HG03025 (cell line): ENCODE results near the gene EHD4.
A peak's percentile ranks its signal among the peaks of the same experiment; 100 is the strongest.

Source experiments
- ATAC-seq: cut with Tn5 transposase; IDR thresholded peaks from one replicate; pipeline ENCODE4 v1.9.1; 2021; ENCODE audit warnings: mild to moderate bottlenecking, moderate library complexity; ENCODE audit not compliant: unreplicated experiment, low FRiP score

The EHD4 gene

DNA sequence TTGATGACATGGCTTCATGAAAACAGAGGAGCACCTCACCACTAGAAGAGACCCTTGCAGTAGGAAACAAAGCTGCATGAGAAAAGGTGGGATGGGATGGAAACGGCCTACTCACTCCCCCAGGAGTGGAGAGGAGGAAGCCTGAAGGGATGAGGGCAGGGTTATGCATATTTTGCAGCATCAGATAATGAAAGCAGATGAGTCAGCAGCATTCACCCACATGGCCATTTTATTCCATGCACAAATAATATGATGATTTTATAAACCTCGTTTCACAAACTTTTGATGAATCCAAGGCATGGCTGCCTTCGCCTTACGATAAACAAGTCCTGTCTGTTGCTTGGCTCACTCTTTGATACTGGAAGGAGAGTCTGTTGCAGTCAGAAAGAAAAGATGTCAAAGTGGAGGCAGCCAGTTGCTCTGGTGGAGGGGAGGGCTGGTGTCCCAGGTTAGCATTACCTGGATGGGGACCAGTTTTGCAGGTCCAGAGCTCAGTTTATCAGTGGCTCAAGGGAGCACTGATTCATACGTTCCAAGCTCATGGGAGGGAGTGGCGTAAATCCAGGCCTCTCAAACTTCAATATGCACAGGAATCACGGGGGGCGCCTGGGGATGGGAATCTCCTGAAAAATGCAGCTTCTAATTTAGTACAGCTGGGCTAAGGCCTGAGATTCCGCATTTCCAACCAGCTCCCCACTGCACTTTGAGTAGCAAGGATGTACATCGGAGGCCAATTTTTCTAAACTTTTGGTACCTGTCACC is 9.2 kb upstream of the EHD4 start:
- ATAC-seq, result no peak

DNA sequence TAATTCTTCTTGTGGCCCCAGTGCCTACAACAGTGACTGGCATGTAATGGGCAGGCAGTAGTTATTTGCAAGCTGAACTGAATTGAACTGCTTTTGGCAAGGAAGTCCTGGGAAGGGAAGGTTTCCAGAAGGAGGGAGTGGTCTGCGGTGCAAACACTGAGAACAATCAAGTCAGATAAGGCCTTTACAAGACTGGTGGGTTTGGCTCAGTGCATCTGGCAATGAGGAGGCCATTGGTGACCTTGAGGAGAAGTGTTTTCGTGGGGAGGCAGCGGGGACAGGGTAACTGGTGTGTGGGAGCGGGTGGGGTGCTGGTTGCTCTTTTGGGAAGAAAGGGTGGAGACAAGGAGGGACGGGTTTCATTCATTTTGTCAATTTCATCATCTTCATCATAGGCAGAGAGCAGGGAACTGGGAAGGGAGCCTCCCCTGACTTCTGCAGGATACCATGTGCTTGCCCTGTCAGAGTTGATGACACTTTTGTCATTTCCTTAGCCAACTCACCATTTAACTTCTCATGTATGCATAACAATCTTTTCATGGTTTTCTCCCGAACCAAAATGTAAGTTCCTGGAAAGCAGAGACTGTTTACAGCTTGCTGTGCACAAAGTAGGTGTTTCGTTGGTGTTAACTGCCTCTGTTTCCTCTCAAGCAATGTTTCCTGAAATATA is 8.4 kb upstream of the EHD4 start:
- ATAC-seq, result no peak

DNA sequence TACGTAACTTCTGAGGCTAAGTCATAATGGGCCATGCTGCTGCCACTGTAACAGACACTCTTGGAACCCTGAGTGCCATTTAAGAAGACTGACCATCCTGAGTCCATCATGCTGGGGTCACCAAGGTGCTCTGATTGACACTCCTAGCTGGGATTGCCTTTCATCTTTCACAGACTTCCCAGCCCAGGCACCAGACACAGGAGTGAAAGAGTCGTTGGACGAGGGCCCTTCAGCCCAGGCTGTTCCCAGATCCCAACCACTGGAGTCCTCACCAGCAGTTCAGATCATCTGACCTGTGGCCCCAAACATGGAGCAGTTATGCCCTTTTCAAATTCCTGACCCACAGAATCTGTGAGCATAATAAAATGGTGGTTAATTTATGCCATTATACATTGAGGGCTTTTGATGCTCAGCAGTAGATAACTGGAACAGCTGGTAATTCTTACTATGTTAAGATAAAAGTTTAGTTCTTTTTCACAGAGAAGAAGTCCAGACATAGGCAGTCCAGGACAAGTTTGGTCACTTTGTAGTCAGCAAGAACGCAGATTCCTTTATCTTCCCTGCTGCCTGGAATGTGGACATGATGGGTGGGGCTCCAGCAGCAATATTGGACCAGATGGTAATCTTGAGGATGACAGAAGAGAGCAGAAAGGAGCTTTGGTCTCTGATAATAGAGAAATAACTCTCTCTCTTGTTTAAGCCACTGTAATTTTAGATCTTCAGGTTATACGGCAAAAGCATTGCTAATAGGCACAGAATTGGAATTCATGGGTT is 7.3 kb upstream of the EHD4 start:
- no peak for ATAC-seq

DNA sequence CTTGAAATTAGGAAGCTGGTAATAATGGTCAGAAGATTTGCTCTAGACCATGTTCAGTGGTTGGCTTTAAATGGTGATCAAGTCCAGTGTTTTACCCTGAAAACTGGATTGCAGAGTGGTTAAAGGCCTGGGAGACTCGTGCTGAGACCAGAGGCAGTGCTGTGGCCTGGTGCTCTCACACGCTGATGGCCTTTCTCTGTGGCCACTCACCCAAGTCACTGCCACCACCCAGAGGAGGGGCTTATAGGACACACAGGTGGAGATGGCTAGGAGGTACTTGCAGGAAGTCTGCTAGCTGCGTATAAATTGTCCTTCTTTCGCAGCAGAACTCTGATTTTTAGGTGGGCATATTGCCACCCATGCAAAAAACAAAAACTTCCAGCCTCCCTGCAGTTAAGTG is 6.2 kb upstream of the EHD4 start:
- no peak for ATAC-seq

DNA sequence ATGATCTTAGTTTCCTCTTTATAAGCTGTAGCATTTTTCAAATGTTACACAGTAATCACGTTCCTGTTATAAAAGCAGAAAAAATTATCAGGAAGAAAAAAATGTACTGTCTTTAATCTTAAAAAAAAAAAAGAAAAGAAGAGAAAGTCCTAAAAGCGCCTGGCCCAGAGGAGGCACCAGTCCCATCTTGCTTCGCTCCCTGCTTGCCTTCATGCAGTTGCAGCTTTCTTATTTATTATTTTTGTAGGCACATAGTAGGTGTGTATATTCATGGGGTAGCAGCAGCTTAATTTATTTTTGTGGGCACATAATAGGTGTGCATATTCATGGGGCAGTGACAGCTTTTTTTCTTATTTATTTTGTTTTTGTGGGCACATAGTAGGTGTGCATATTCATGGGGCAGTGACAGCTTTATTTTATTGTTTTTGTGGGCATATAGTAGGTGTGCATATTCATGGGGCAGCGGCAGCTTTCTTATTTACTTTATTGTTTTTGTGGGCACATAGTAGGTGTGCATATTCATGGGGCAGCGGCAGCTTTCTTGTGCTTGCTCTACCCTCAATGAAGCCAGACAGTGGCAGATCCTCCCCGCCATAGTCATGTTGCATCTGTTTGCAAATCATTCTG is 5.5 kb upstream of the EHD4 start:
- ATAC-seq, result no peak

DNA sequence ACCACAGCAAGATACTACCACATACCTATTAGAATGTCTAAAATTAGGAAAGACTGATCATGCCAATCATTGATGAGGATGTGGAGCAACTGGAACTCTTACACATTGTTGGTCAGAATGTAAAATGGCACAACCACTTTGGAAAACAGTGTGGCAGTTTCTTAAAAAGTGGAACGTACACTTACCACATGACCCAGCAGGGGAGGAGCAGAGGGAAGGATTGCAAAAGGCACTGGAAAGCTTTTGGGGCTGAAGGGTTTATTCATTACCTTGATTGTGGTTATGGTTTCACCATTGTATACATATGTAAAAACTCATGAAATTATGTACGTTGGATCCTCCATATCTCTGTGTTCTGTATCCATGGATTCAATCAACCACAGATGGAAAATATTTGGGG is 3.3 kb upstream of the EHD4 start:
- ATAC-seq, result no peak

DNA sequence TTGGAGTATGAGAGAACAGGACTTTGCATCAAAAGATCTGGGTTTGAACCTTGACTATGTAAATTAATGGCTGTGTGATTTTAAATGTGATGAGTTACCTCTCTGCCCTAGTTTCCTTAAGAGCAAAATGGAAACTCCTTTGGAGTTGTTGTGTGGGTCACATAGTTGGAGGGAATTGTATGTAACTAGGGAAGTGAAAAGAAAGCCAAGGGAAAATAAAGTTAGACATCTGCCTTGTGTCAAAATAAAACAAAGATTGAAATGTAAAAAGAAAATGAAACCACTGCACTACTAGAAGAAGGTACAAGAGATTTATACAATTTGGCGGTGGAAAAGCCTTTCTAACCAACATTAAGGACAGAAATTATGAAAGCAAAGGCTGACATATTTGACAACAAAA is 1.7 kb upstream of the EHD4 start:
- ATAC-seq, result no peak

DNA sequence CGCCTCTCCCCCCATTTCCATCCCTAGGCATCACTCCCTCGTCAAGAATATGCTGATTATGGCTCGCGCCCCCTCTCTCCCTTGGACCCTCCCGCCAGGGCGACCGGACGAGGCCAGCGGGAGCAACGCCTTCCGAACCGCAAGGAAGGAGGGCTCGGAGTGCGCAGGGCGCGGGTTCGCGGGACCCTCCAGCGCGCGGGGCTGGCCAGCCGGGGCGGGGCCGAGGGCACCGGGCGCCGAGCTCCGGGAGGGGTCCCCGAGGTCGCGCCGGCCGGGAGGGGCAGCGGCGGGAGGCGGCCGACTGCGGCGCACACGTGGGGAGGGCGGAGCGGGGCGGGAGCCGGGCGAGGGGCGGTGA is 483 bp downstream of the EHD4 start:
- peak; percentile 23 for ATAC-seq

DNA sequence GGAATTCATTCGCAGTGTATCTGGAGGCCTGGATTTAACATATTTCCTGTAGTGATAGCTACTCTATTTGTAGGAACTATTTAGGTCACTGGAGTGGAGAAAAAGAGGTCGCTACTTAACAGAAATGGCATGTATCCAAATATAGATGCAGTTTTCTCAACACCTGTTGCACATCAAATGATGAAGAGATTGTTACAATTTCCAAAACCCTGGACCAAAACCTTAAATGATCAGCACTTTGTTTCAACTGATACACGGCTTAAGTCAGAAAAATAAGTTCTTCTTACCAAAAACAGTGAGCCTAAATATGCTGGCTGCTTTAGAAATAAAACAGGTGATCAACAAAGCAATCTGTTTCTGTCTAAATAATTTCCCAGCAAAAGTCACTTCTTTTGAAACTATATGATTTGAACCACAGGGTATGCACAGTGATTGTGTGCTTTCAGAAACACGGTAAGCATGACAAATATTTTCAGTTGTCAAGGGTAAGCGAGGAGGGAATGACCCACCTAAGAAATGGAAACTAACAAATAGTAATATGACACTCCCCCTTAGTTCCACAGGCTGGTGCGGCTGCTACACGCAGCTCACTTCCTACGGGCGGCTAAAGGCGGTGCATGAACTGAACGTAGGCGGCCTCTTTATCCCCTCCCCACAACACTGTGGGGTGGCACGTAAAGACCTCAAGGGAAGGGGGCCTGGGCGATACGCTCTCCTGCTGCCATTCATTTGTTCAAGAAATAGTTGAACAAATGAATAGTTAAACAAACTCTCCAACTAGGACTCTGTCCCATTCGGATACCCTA is 1.1 kb downstream of the EHD4 start:
- peak; percentile 32 for ATAC-seq

DNA sequence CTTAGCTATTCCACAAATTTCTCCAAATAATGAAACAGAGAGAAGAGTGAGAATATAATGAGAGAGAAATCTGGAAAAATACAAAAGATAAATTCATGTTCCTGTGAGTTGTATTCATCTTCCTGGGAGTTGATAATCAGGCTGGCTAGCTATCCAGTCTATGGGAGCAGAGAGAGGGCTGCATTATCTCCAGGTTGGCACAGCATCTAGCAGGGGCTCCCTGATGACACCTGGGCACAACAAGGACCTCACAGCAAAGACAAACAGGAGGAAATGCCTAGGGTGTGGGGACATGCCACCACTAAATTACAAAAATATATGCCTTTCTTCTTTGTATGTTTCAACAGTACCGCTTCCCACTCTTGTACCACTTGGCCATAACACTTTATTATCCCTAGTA is 1.9 kb downstream of the EHD4 start:
- no peak for ATAC-seq

DNA sequence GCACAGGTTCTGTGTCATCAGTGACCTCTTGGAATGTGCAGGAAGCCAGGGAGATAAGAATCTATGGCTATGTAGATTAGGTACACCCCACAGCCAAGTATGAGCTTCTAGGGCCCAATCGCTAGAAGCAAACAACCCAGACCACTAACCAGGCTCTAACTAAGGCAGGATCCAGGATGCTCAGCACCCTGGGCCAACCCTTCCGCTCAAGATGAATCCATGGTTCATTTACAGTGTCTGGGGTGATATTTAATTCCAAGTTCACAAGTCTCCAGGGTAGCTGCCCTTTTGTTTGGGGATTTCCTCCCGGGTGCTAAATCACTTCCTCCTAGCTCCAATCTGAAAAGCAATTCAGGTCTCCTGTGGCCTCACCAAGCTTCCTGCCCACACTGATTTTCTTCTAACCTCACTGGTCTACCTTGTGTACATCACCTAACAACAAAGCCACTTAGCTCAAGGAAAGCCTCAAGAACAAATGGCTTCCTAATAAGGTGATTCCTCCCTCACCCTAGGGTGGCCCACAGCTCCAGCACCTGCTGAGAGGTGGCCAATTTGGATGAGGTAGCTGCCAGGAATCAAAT is 2.4 kb downstream of the EHD4 start:
- ATAC-seq, result no peak

DNA sequence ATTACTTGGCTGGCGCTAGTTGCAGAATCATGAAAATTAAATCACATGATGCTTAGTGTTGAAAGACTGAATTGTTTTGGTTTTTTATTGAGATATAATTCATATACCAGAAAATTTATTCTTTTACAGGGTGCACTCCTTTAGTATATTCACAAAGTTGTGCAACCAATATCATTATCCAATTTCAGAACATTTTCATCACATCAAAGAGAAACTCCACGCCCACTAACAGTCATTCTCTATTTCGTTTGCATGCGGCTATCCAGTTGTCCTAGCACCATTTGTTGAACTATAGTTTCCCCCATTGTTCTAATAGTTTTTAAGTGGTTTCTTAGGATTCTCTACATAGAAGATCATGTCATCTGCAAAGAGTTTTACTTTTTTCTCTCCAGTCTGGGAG is 3.7 kb downstream of the EHD4 start:
- ATAC-seq, result no peak

DNA sequence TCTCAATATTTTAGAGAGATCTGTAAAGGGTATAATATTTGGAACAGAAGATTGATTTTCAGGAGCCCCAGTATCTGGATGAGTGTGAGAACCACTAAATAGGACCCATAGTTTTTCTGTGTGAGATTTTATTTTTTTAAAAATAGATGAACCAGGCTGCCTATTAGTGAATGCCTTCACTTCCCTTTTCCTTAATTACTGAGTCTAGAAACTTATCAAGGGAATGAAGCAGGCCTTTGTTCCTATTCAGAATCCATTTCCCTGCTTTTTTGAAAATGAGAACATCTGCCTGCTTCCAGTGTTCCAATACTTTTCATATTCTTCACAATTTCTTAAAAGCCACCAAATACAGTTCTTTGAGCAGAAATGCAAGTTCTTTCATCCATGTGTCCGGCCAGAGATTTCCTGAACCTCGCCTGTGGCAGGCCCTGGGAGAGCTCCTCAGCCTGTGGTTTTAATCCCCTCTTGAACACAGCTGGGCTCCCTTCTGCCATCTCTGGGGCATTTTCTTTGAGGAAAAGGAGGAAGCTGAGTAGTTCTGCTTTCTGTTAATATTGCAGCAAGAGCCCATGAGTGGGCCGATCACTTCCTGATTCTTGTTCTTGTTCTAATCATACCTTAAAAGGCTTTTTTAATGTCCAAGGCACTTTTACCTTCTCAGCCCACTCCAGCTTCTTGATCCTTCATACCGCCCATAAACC is 4.7 kb downstream of the EHD4 start:
- ATAC-seq, result no peak

DNA sequence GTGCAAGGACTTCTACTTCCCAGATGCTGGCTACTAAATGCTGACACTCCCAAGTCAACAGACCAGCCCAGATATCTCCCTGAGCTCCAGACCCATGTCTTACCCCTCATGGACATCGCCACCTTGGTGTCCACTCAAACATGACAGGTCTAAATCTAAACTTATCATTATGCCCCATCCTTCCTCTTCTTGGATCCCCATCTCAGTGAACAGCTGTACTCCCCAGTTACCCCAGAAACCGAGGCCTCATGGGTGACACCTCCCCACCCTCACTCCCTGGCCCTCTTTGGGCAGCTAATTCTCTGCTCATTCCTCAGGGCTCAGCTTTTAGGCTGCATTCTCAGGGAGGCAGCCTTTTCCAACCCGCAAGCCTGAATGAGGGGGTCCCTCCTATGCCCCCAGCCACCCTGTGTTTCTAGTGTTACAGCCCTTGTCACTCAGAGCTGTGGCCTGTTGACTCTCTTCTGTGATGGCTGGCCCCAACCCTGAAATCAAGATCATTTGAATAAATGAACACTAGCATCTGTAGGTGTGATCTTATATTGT is 5.4 kb downstream of the EHD4 start:
- no peak for ATAC-seq

DNA sequence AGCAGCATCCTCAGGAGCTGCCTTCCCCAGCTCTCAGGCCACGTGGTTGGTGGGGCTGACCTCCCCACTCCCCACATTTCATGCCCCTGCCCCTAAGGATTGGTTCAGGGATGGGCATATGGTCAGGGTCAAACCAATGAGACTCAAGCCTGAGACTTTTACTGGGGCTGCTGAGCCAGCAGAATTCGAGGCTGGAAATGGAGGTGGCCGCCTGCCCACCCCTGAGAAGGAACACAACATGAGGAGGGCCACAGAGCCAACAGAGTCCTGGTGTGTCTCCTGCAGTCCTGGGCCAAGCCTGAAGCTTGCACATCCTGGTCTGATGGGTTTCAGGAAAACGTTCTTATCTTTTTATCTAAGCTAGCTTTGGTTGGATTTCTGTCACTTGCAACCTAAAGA is 5.9 kb downstream of the EHD4 start:
- no peak for ATAC-seq

DNA sequence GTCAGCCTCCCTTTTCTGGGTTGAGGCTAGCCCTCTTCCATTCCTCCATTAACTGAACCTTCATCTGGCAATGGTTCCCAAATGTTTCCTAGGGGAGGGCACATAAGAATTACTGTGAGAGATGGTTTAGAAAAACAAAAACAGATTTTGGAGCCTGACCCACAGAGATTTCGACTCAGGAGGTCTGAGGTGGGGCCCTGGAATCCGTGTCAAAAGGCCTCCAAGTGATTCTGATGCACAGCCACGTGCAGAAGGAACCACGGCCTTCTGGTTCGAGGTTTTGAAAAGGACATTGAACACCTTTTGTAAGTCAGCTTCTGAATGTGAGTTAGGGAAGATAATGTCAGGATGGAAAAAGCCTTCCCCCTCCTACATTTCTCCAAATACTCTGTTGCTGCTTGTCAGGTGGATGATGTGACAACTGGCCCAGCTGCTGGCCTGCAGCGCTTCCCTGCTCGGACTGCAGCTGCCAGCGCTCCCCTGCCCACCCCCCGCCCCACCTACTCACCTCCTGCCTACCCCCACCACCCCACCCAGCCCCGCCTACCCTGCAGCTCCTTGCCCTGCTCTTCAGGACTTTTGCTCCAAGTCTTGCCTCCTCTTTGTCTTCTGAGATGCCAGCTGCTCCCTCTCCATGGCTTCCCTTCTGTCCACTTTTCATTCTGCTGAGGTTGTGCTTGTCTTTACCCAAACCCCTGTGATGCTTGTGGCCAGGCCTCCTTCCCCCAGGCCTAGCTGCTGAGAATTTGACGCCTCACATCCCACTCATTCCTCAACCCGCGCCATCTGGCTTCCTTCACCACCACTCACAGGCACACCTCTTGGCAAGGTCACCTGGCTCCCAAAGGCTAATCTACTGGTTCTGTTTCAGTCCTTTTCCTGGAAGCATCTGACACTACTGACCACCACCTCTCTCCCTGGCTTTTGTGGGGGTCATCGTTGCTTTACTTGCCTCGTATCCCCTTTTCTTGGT is 6.6 kb downstream of the EHD4 start:
- ATAC-seq, result no peak

DNA sequence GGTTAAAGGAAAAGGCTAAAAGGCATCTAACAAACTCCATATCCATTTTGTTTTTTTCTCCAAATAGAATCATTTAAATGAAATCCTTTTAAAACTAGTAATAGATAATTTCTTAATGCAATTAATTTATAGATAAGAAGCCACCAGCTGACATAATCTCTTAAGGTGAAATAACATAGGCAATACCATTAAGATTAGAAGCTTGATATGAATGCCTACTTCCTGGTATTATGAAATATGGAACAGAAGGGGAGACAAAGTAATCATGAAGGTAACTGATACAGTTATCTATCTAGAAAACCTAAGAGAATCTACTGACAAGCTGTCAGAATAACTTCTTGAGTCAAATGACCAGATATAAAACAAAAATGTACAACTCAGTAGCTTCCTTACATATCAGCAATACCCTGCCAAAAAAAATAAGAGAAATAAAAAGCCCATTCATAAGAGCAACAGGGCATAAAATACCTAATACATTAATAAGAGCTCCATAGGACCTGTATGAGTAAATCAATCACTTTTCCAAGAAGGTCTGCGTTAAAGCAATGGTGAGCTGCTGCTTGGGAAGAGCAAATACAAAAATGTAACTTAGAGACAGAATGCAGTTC is 10.7 kb downstream of the EHD4 start:
- no peak for ATAC-seq
